CD4-positive, alpha-beta T cell treated with Interleukin-17A for 4 hours (primary cell): Measurements from ENCODE around the gene PSMB4.

ENCODE experiments used
- DNase-seq: peaks from one replicate; pipeline ENCODE4 v3.0.0-alpha.2; 2020; ENCODE audit warnings: mixed read lengths

PSMB4 gene

DNA sequence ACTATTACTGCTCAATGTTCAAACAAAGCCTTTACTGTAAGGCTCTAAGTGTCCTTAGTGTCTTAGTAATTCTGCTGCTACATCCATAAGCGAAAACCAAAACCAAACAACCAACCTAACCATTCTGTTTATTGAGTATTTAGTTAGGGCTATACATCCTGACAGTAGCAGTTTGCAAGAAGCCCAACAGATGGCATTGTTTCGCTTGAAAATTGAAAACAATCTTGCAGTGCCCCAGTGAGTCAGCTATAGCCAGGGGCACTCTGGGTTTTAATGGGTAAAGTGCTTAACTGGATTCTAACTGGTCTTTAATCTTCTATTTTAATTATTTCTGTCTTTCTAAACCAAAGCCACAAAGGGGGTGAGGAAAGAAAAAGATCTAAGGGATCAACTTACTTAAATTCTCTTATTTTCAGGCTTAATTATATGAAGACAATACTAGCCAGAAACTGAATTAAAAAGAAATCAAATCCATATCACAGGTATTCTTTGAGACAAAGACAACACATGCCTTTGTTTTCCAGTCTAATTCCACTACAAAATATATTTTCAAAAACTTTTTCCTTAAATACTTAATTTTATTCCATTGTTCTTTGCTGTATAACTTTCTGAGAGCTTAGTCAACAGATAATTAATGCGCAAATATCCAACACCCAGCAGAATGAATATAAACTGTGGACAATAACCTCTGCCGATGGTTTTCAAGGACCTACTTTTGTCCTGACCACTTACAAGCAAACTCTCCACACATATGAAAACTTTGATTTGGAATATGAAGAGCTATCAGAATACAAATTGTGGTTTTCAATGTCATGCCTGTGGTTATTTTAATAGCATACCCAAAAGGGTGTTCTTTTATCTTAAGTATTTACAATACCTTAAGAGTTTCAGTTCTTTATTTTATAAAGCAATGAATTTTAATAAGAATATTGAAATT is 44.7 kb downstream of the PSMB4 start:
- DNase-seq: peak; percentile 72

DNA sequence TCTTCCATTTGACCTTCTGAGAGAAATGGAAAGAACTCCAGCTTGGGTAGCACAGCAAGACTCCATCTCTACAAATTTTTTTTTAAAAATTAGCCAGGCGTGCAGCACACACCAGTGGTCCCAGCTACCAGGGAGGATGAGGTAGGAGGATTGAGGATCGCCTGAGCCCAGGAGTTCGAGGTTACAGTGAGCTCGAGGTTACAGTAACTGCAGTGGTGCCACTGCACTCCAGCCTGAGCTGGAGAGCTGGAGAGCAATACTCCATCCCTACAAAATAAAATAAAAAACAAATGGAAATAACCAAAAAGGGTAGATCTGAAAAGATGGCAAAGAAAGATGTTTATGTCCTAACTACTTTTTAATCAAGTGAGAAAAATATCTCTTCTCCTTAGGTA is 45.4 kb downstream of the PSMB4 start:
- no peak for DNase-seq

DNA sequence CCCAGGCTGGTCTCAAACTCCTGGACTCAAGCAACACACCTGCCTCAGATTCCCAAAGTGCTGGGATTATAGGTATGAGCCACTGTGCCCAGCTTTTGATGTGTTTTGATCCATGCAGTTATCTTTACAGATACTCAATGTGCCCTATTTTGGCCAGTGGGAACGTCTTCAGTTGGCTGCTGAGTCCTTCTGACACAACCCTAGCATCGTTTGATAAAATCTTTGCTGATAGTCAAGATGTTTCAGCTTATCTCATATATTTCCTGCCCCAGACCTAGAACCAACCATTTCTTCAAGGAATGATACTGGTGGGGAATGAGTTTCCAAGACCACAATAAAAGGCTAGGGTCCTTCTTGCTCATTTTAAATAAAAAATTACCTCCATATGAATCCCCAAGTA is 48.3 kb downstream of the PSMB4 start:
- DNase-seq: no peak
